T-helper 1 cell treated with Interleukin-12 subunit alpha and Interleukin-12 subunit beta and Interleukin-4 antibody, amounts not matched to agents 30 ng/mL and 1 ng/mL, for 36 hours (primary cell): ENCODE results near the gene ARHGEF4. TPM values are rescaled to one million over a fixed set of nuclear protein-coding genes. Genes with fewer than 3 reads are reported as not detected.

Source experiments
- intact Hi-C: fragments of 100-400 bp; cut with micrococcal nuclease; formaldehyde crosslinking; loops from one replicate; pipeline ENCODE4 v1.15.1; 2024
- total RNA-seq: library from RNA; stranded (reverse); gene quantifications from 2 replicates; pipeline ENCODE4 v1.2.3, GENCODE V29; 2022

The ARHGEF4 gene
- total RNA-seq, 1 donor from 2014 or later, result 0.37 TPM

DNA sequence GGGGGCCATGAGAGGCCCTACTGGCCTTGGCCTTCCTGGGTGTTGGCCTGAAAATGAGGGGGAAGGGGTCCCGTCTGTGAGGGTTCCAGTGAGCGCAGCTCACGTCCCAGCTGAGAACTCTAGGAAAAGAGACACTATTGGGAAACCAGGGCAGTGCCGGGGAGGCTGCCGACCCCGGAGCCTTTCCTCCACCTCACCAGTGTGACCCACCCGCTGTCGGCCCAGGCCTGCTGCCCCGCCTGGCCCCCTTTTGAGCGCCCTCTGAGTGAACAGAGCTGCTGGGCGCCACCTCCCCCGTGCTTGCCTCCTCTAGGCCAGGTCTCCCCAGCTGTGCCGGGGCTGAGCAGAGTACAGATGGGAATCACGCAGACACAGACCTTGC lies 17.5 kb upstream of the ARHGEF4 start:
- intact Hi-C loops, result no loop called here

DNA sequence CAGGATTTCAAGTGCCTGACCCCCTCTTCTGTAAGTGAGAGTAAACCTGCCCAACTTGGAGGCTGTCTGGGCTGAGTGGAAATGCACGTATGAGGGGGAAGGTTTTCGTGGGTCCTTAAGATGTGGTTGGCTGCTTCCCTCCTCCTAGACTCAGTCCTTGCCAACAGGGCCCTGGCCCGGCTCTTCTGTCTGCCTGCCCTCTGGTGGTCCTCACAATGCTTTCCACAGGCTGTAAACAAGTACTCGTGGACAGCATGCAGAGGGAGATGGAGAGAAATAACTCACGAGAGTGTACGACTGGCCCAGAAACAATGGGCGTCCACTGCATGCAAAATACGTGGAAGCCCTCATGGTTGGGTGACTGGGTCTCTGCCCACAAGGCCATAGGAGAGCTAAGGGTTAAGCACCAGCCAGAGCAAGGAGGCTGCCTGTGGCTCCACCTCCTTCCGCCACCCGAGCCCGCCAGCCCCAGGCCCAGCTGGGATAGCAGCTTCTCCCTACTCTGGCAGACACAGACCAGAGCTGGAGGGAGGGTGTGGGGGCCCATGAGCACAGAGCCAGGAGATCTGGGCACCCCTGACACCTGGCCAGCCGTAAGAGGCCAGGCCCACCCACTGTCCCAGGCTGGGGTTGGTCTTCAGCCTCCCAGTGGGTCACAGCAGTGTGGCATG lies 17.0 kb upstream of the ARHGEF4 start:
- intact Hi-C loops, result loop anchor here (5.0 to 10.0 kb wide), 3 partner anchors 288 to 637 kb away; partner anchors contain the start of genes MZT2B, PLEKHB2 and SMPD4

DNA sequence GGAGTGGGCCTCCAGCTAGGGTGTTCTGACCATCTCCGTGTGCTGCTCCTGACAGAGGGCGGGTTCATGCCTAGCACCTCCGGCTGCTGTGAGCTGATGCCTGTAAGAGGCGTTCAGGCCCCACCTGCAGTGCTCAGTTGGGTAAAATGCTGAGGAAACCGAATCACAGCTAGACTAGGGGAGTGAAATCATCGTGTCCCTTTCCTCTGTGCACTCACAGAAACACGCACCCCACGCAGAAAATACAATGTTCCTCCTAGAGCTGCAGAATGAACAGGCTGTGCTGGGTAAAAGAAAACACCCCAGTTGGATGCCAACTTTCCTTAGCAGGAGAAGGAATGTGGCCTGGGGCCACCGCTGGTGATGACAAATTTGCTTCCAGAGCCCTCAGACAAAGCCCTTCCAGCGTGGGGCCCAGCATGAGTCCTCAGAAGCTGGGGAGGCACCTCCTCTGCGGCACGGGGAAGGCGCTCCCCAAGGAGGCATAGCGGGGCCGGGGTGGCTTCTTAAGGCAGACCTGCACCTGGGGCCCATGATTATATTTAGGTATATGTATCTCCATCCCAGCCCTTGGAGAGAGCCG lies 16.3 kb upstream of the ARHGEF4 start:
- intact Hi-C loops, result loop anchor here (5.0 to 10.0 kb wide), 3 partner anchors 287 to 638 kb away; partner anchors contain the start of genes MZT2B, PLEKHB2 and SMPD4

DNA sequence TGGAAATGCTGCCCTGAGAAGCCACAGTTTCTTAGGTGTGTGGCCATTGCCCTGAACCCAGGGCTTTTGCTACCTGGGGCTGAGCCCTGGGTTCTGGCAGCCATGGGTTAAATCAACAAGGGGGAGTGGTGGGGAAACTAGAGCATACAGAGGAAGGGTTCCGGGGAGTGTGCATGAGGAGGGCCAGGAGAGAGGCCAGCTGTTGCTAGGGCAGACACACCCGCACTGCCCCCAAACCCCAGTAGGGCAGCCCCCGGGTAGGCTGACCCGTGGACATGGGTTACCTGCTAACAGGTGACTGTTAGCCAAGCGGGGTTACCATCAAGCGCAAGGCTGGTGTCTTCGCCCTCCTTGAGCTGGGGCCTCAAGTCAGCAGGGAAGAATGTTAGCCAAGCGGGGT lies 14.8 kb upstream of the ARHGEF4 start:
- intact Hi-C loops, result loop anchor here (5.0 to 10.0 kb wide), 3 partner anchors 285 to 640 kb away; partner anchors contain the start of genes MZT2B, PLEKHB2 and SMPD4

DNA sequence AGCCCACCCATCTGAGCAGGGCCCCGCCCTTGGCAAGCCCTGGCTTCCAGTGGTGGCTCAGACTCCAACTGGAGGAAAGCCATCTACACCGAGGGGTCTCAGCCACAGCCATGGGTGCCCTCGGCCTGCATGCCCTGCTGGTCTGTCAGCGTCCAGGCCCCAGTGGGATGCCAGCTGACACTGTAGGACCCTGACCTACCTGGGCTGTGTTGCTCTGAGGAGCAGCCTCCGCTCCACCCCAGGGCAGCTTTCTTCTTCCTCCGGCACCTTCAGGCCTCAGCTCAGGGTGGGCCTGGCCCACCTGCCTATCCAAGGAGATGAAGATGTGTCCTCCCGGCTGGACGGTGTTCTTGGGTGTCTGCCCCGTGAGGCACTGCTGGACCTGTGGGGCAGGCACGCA lies 13.9 kb upstream of the ARHGEF4 start:
- intact Hi-C loops, result loop anchor here (5.0 to 10.0 kb wide), 3 partner anchors 285 to 640 kb away; partner anchors contain the start of genes MZT2B, PLEKHB2 and SMPD4

DNA sequence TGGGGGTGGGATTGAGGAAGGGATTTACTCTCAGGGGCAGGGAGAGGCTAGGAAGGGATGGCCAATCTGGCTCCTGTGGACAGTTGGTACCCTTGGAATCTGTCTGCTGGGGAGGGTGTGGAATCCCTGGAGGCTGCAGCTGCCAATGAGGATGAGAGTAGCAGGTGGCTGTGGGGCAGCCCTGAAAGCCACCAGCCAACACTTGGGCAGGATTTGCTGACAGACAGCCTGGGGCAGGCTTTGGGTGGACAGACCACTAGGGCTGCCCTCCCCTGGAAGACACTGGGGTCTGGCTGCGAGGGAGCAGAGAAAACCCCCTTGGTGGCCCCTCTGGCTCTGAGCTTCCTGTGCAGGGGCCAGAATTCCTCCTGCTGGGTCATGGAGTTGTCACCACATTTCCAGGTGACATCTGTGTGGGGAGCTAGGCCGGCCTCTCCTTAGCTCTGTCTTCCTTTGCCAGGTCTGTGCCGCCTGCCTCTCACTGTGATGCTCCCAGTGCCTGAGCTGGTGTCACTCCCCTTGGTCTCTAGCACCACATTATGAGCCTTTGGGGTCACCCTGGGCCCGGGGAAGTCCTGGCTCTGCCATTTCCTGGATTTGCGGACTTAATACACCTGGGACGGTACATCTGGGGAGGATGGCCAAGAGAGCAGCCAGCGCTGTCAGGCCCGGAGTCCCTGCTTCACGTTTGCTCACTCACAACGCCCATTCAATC lies 13.4 kb upstream of the ARHGEF4 start:
- intact Hi-C loops, result loop anchor here (5.0 to 10.0 kb wide), 3 partner anchors 284 to 641 kb away; partner anchors contain the start of genes MZT2B, PLEKHB2 and SMPD4

DNA sequence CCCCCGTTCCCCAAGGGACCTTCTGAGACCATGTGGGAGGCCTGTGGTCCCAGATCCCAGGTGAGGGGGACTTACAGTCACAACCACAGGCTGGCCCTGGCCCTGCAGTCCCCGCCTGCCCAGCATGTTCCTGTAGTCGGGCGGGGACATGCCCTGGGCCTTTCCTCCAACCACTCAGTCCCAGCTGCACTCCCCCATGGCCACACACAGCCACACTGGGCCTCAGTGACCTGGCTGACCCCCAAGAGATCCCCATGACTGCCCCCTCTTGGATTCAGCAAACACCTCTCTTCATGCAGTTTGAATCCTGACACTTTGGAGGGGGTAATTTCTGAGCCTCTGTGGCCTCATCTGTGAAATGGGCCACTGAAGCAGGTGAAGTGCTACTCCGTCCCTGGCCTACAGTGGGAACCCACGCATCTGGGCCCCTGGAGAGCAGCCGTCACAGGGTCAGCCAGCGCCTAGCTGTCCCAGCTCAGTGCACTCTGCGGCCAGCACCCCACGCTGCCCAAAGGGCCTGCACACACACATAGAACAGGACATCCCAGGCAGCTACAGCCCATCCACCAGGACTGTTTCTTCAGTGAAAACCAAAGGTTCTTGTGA lies 12.7 kb upstream of the ARHGEF4 start:
- intact Hi-C loops, result loop anchor here (1.0 to 10.0 kb wide), 11 partner anchors 12 to 858 kb away; partner anchors contain the start of genes ARHGEF4, FAM168B, IMP4 and MZT2B

DNA sequence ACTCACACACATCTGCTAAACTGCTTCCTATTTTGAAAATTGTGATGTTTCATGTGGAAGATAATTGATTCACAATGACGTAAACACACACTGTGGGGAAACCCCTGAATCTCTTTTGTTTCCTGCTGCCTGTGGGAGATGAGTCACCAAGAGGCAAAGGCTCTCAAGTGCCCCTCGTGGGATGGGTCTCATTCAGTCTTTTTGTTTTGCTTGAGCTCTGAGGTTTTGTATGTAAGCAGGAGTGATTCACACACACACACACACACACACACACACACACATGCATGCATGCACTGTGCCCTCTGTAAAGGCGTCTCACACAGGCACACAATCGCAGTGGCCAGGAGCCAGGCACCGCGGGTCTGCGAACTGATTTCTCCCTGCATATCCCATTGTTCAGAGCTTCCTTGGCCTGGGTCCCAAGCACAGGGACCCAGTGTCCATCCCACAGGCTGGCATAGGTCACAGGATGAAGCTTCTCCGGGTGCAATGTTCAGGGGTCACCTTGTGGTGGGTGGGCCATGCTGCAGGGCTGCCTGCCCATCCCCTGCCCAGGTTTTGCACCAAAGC lies 12.1 kb upstream of the ARHGEF4 start:
- intact Hi-C loops, result loop anchor here (1.0 to 10.0 kb wide), 11 partner anchors 12 to 858 kb away; partner anchors contain the start of genes ARHGEF4, FAM168B, IMP4 and MZT2B

DNA sequence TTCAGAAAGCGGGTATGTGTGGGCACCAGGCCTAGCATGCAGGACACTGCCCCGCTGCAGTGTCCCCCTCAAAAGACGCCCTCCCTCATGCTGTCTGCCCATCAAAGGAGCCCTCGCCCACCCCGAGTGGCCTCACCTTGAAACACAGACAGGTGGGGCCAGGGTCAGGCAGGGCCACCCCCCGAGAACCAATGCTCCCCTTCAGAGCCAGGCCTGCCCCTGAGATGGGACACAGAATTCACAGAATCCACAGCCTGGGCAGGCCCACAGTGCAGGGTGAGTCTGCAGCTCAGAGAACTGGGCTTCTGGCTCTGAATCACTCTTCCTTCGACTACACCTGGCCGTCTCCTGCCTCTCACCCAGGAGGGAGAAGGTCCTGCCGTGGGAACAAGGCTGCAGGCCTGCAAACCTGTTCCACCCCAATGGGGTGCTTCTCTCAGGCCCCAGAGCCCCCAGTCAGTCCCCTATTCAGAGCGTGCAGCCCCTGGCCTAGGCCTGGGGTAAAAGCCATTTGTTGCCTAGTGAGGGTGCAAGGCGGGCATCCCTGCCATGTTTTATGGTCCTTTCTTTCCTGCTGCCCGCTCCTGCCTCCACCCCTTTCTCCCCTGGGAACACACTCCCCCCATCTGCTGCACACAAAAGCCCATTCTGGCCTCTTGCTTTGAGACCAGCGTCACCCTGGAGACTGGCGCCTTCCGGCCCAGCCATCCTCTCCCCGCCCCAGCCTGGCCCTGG lies 11.3 kb upstream of the ARHGEF4 start:
- intact Hi-C loops, result loop anchor here (2.0 to 10.0 kb wide), 2 partner anchors 267 to 451 kb away; partner anchors contain the start of gene FAM168B

DNA sequence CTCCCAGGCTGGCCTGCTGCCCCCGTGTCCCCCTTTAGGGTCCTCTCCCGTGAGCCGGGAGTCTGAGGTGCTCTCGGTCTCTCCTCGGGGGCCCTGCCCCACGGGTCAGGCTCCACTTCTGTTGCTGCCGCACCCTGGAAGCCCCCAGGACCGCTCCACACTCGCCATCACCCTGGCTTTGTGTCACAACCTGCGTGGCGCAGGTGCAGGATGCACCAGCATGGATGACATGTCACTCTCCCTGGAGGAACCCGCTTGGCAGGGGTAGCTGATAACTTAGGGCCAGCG lies 10.8 kb upstream of the ARHGEF4 start:
- intact Hi-C loops, result loop anchor here (2.0 to 10.0 kb wide), 2 partner anchors 267 to 451 kb away; partner anchors contain the start of gene FAM168B

DNA sequence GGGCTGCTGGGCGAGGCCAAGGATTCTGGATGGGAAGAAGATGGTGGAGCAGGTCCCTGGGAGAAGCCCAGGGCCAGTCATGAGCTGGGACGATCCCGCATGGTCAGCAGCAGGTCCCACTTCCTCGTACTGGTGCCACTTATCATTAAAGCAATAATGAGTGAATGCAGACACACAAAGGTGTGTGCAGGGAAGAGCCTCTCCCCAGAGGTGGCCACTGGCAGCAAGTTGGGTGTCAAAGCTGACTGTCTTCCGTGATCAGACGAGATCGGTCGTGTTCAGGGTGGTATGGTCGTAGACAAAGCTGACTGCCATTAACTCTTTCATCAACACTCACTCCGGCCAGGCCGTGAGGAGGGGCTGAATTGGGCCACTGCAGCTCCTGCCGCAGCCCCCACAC lies 10.3 kb upstream of the ARHGEF4 start:
- intact Hi-C loops, result loop anchor here (10.0 kb wide), 1 partner anchor 452 kb away; no protein-coding TSS in a partner anchor

DNA sequence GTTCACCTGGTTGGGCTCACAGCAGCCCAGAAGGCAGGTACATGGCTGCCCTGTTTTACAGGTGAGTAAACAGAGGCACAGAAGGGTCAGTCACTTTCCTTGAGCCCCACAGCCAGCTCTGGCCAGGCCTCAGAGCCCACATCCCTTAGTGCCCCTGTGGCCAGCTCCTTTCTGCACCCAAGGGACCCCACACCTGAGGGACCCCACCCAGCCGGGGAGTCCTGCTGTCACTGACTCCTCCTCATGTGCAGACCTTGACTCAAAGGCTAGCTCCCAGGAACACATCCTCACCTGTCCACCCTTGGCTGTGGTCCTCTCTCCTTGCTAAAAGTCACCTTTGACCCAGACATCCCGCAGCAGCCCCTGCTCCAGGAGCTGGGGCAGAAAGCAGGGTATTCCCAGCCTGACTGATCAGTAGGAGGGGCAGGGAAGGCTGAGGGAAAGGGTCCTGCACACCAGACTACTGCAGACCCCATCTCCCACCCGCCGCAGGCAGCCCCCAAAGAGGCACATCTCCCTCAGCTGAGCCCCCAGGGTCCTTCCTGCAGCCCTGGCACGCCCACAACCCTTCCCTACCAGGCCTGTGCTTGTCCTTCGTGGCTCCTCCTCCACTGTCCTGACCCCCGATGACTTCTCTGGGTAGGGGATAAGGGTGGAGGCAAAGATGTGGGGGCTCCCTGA lies 9.8 kb upstream of the ARHGEF4 start:
- intact Hi-C loops, result loop anchor here (10.0 kb wide), 1 partner anchor 452 kb away; no protein-coding TSS in a partner anchor

DNA sequence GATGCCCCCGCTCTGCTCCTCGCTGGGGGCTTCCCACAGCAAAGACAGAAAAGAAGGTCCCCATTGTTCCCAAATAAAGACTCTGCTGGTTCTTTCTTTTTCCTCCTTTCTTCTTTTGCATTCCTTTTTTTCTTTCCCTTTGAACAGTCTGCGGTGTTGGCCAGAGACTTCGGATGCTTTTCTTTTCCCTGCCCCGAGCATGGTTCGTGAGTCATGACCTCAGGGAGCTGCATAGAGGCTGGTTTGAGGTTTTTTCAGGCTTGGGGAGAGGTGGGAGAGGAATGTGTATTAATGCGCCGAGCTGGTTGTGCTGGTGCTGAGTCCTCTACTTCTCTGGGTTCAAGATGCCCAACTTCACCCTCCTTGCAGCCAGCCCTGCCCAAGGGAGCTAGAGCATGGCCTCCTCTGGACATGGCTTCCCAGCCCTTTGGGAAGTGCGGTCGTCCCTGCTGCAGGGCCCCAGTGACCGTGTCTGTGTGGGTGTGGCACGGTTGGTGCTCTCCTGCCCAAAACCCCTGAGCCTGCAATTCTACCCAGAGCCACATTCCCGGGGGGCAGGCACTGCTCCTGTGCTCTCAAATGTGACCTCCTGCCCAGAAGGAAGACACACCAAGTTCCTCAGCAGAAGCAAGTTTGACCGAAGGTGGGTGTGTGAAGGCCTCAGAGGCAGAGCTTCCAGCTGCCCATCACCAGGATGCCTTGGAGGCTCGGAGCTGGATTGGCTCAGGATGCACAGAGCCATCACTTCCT lies 9.0 kb upstream of the ARHGEF4 start:
- intact Hi-C loops, result loop anchor here (10.0 kb wide), 1 partner anchor 453 kb away; no protein-coding TSS in a partner anchor

DNA sequence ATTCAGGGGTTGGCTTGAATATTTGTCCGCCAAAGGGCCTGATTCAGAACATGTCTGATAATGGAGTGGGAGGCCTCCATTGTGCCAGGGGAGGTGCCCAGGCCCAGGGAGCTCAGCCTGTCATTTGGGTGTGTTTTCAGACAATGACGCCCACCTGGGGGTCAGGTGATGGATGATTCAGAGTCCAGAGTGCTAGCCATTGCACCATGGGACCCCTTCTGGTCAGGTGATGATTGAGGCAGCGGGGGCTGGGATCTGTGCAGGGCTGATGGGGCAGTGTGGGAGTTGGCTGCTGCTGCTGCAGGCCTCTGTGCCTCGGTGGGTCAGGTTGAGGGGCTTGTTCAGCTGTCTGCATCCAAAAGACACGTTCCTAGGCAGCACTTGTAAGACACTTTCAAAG lies 8.3 kb upstream of the ARHGEF4 start:
- intact Hi-C loops, result loop anchor here (10.0 kb wide), 1 partner anchor 454 kb away; no protein-coding TSS in a partner anchor

DNA sequence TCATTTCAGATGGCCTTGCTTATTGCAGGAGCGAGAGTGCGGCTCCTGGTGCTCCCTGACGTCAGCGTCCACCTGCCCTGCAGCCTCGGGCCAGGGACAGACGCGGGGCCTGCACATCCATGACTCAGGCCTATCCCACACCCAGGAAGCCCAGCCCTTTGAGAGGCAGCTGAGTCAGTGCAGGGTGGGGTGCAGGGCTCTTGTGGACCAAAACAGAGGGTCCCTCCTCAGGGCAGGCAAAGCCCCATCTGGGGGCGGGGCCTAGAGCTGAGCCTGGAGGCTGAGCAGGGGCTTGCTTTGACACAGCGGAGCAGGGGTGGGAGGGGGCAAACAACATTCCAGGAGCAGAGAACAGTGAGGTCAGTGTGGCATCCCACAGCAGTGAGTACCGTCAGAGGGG lies 7.7 kb upstream of the ARHGEF4 start:
- intact Hi-C loops, result loop anchor here (10.0 kb wide), 1 partner anchor 454 kb away; no protein-coding TSS in a partner anchor

DNA sequence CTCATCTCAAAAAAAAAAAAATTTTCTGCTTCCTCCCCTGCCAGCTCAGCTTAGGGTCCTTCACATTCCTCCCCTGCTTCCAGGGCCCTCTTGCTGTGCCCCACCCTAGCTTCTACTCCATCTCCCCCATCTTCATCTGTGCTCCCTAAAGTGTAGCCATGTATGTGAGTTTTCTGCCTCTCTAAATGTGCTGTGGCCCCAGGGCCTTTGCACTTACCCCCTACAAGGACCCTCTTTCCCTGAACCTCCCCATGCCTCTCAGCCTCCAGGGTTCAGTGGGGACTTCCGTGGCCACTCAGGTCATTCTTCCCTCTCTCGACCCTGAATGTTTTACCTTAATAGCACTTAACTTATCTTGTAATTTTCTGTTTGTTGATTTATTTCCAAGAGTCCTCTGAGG lies 6.2 kb upstream of the ARHGEF4 start:
- intact Hi-C loops, result no loop called here

DNA sequence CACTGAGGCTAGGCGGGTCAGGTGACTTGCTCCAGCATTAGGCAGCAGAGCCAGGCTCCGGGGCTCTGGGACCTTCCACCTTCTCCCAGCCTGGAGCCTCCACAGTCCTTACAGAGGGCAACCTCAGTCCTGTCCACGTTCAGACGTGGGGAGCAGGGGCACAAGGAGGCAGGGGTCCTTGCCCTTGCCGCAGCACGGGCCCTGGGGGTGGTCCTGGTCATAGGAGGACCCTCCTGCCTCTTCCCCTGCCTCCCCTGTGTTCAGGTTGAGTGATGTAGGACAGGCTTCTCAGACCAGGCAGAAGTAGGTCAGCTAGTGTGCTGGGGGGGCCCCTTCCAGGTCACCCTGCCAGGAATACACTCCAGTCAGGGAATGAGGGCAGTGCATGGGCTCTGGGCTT lies 5.4 kb upstream of the ARHGEF4 start:
- intact Hi-C loops, result no loop called here

DNA sequence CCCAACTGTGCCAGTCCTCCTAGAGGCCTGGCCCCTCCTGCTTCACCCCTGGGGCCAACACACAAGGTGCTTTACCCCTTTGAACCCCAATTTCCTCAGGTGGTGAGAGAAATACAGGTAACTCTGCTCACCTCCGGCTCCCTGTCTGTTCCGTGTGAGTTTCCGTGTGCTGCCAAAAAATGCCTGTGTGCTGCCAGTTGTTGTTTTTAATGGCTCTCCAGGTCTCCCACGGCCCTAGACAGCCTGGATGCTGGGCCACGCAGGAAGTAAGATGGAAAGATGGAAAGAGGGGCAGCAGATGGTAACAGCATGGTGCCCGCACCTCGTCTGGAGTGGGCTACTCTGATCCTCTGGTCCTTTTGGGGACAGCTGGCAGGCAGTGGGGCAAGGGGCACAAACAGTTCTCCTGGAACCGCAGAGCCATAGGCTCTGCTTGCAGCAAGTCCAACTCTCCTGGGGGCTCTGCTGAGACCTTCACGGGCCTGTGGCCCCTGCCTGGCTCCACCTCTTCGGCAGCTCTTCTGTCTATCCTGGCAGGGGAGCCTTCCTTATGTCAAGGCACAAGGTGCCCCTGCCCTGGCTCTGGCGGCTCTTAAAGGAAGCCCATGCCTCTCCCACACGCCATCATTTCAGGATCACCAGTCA lies 4.3 kb upstream of the ARHGEF4 start:
- intact Hi-C loops, result no loop called here
